HepG2 (cell line): Measurements from ENCODE around the gene GPR37L1. TPM values are rescaled to one million over a fixed set of nuclear protein-coding genes. Genes with fewer than 3 reads are reported as not detected.

ENCODE experiments used
- ATAC-seq: fragments of 200-7000 bp; cut with Tn5 transposase; 3 replicates; pipeline ENCODE4 v1.9.1; 2020; ENCODE audit warnings: mild to moderate bottlenecking, moderate library complexity
- BruUV-seq: library from RNA; stranded (reverse); fragments of 400-500 nt; replicated peaks from 2 replicates; lab custom pipeline; 2021; lab: Mats Ljungman, UMichigan
- CTCF ChIA-PET: fragments of 300-600 bp; formaldehyde crosslinking; extraction: SDS; loops from one replicate; lab custom pipeline; 2021; ENCODE audit warnings: low total read pairs, inconsistent platforms, low intra/inter-chr PET ratio; lab: Yijun Ruan, JAX
- POLR2A ChIA-PET: fragments of 350-600 bp; sonication (Branson Sonifier 250); formaldehyde crosslinking; loops from one replicate; lab custom pipeline; 2020; ENCODE audit warnings: antibody characterized with exemption, inconsistent platforms; lab: Yijun Ruan, JAX
- DNase-seq: peaks from one replicate; pipeline ENCODE4 v3.0.0-alpha.2; 2015; ENCODE audit warnings: low spot score
- FAIRE-seq: peaks from 3 replicates; lab custom pipeline; 2011; peaks lifted over from hg19 to GRCh38; lab: Jason Lieb, UNC
- H2AFZ ChIP-seq: one replicate; pipeline ENCODE4 v1.6.1; 2011; ENCODE audit warnings: low read length, inconsistent platforms
- H3K27ac ChIP-seq: fragments of 300-600 bp; 3 replicates; pipeline ENCODE4 v1.8.0; 2011; ENCODE audit warnings: mixed run types, mild to moderate bottlenecking, mixed read lengths, low read length, inconsistent platforms; ENCODE audit not compliant: insufficient read depth; ENCODE audit errors: extremely low read length
- H3K27me3 ChIP-seq, 2 experiments: fragments of 200-600 bp in 1 of 2; 2 replicates in 1 of 2; 3 replicates in 1 of 2; pipeline versions ENCODE4 v1.6.0 to v1.8.0; 2011; ENCODE audit warnings: low read length in 2 of 2, mild to moderate bottlenecking in 2 of 2, moderate library complexity in 2 of 2, inconsistent platforms in 1 of 2; ENCODE audit not compliant: insufficient read depth in 2 of 2, control insufficient read depth in 1 of 2
- H3K36me3 ChIP-seq, 2 experiments: fragments of 200-600 bp in 1 of 2; replicated peaks in 1 of 2; 2 replicates in 1 of 2; 3 replicates in 1 of 2; pipeline versions ENCODE4 v1.5.1 to v1.8.0; 2011; ENCODE audit warnings: low read length in 2 of 2, inconsistent platforms in 1 of 2; ENCODE audit not compliant: insufficient read depth in 2 of 2, control insufficient read depth in 1 of 2
- H3K4me1 ChIP-seq: 2 replicates; pipeline ENCODE4 v1.5.1; 2012; ENCODE audit warnings: low read length, inconsistent platforms; ENCODE audit not compliant: insufficient read depth
- H3K4me2 ChIP-seq: 2 replicates; pipeline ENCODE4 v1.6.0; 2011; ENCODE audit warnings: low read depth, low read length, inconsistent platforms
- H3K4me3 ChIP-seq, 3 experiments: fragments of 200-600 bp in 1 of 3; sonication (generic), shearing (Covaris generic) in 1 of 3; replicated peaks in 1 of 3; 2 replicates each; pipeline ENCODE4 v1.5.1; 2011 to 2016; ENCODE audit warnings: low read length in 3 of 3, inconsistent platforms in 2 of 3, low read depth in 2 of 3, mild to moderate bottlenecking in 2 of 3, control low read depth in 1 of 3, mixed read lengths in 1 of 3; ENCODE audit not compliant: insufficient read depth in 1 of 3
- H3K79me2 ChIP-seq: one replicate; pipeline ENCODE4 v1.6.1; 2011; ENCODE audit warnings: low read length, inconsistent platforms; ENCODE audit not compliant: insufficient read depth
- H3K9ac ChIP-seq: 2 replicates; pipeline ENCODE4 v1.6.0; 2011; ENCODE audit warnings: mild to moderate bottlenecking, low read depth, low read length, inconsistent platforms; ENCODE audit not compliant: insufficient read depth
- H3K9me3 ChIP-seq: 2 replicates; pipeline ENCODE4 v1.5.1; 2012; ENCODE audit warnings: mild to moderate bottlenecking, low read length
- H4K20me1 ChIP-seq: 2 replicates; pipeline ENCODE4 v1.6.0; 2011; ENCODE audit warnings: inconsistent platforms, mild to moderate bottlenecking, low read length, moderate library complexity; ENCODE audit not compliant: insufficient read depth
- ETV5 ChIP-seq: IDR thresholded peaks from 2 replicates; pipeline ENCODE4 v1.6.1; 2018; ENCODE audit warnings: missing biosample characterization, missing genetic modification reagents, inconsistent platforms, borderline replicate concordance
- HNRNPL ChIP-seq: fragments of 200-400 bp; formaldehyde crosslinking; IDR thresholded peaks from 2 replicates; pipeline ENCODE4 v1.6.1; 2017; ENCODE audit warnings: mild to moderate bottlenecking, low read depth, low read length
- KAT7 ChIP-seq: IDR thresholded peaks from 2 replicates; pipeline ENCODE4 v1.6.1; 2018; ENCODE audit warnings: borderline replicate concordance, missing compliant biosample characterization
- LCORL ChIP-seq, 2 experiments: fragments of 450-650 bp in 1 of 2; sonication (generic) in 1 of 2; formaldehyde crosslinking in 1 of 2; IDR thresholded peaks; 2 replicates each; pipeline versions ENCODE4 v1.5.0 to v1.6.1; 2017 to 2020; ENCODE audit warnings: antibody characterized with exemption in 1 of 2, missing genetic modification reagents in 1 of 2
- MTA1 ChIP-seq: sonication (generic); formaldehyde crosslinking; IDR thresholded peaks from 2 replicates; pipeline ENCODE4 v1.4.0; 2020; ENCODE audit warnings: missing genetic modification reagents, mild to moderate bottlenecking, borderline replicate concordance
- PLSCR1 ChIP-seq: sonication (generic); formaldehyde crosslinking; IDR thresholded peaks from 2 replicates; pipeline ENCODE4 v1.5.0; 2020; ENCODE audit warnings: missing genetic modification reagents, mild to moderate bottlenecking, borderline replicate concordance
- RBM39 ChIP-seq: fragments of 200-400 bp; formaldehyde crosslinking; IDR thresholded peaks from one replicate; pipeline ENCODE4 v1.6.1; 2018; ENCODE audit warnings: antibody characterized with exemption, mild to moderate bottlenecking, low read depth, low read length; ENCODE audit not compliant: poor library complexity, severe bottlenecking
- SSRP1 ChIP-seq: IDR thresholded peaks from 2 replicates; pipeline ENCODE4 v1.6.1; 2016; ENCODE audit warnings: control low read depth
- ZFP41 ChIP-seq: sonication (generic); formaldehyde crosslinking; IDR thresholded peaks from 2 replicates; pipeline ENCODE4 v1.4.0; 2020; ENCODE audit warnings: mild to moderate bottlenecking, missing genetic modification reagents, borderline replicate concordance
- ZHX1 ChIP-seq: sonication (generic); formaldehyde crosslinking; IDR thresholded peaks from 2 replicates; pipeline ENCODE4 v1.8.1; 2022; ENCODE audit warnings: low read depth, mild to moderate bottlenecking, missing genetic modification reagents
- ZNF567 ChIP-seq: sonication (generic); formaldehyde crosslinking; IDR thresholded peaks from 2 replicates; pipeline ENCODE4 v1.8.1; 2023; ENCODE audit warnings: mild to moderate bottlenecking, missing genetic modification reagents, borderline replicate concordance
- ZNF746 ChIP-seq: sonication (generic); formaldehyde crosslinking; IDR thresholded peaks from 2 replicates; pipeline ENCODE4 v1.8.0; 2022; ENCODE audit warnings: mild to moderate bottlenecking, missing genetic modification reagents
- WGBS: methylation state at CpG from one replicate; pipeline ENCODE4 v1.1.6; 2017; ENCODE audit warnings: low lambda C conversion rate; 5-methylcytosine and 5-hydroxymethylcytosine counted together
- in situ Hi-C: cut with HindIII; loops from 2 replicates; pipeline ENCODE4 v1.10.0; 2017; ENCODE audit warnings: low pct_unique_long_range_greater_than_20kb; ENCODE audit not compliant: extremely low pct_ligation_motif_present
- intact Hi-C: fragments of 100-400 bp; cut with micrococcal nuclease; formaldehyde crosslinking; loops from one replicate; pipeline ENCODE4 v1.10.0; 2022; ENCODE audit not compliant: unreplicated experiment
- polyA plus RNA-seq, 8 experiments: library from polyadenylated mRNA; depleted of rRNA in 3 of 8; stranded (reverse) in 7 of 8; unstranded in 1 of 8; fragments of >200 nt; fragmentation: Illumina TruSeq in 4 of 8; extraction: Trizol in 4 of 8; gene quantifications; 2 replicates each; pipeline versions ENCODE4 v1.2.1 to v1.2.3, GENCODE V29; 2011 to 2016; ENCODE audit warnings: low read depth in 4 of 8, missing spikeins in 1 of 8, mixed read lengths in 1 of 8; ENCODE audit not compliant: insufficient read depth in 1 of 8
- total RNA-seq, 5 experiments: library from RNA; depleted of rRNA; stranded (reverse); fragments of >200 nt; fragmentation: Illumina TruSeq; extraction: Trizol; gene quantifications; 2 replicates each; pipeline ENCODE4 v1.2.3, GENCODE V29; 2016; ENCODE audit warnings: low read depth in 1 of 5

GPR37L1 gene
- total and polyA plus RNA-seq, 2 of the 13 experiments (the other 11 are each of a cell fraction or from before 2014, with no cell fraction given) = 0.13 TPM; not detected in 1

- Histone ChIP-seq H3K9me3 (no peaks in the 10 kb centered on the region), H3K4me2 (no peak within 1 kb of the TSS), H3K36me3 (no peaks in the 10 kb centered on the region), H3K4me1 (peaks cover 26% of the 10 kb centered on the region), H3K27me3 (peaks cover 10 to 65% of the 10 kb centered on the region in 2 experiments; a peak in 4 of 5 replicates), H3K27ac (no peak within 1 kb of the TSS), H3K79me2 (no peaks in the 10 kb centered on the region), H3K9ac (no peak within 1 kb of the TSS), H2AFZ (no peak within 1 kb of the TSS), H4K20me1 (no peaks in the 10 kb centered on the region), H3K4me3 (no peak within 1 kb of the TSS)
- 44% methylated on average over 12 of the region's 17 CpGs for WGBS
- BruUV-seq = no TSS peak
- DNase-seq (no peak), FAIRE-seq (no peak), ATAC-seq (no peak)
- CTCF ChIA-PET = no interaction called here
- in situ Hi-C loops (no loop called here), intact Hi-C loops (no loop called here)
- POLR2A ChIA-PET = no interaction called here
- TF ChIP-seq RBM39 (peak; percentile 22), MTA1 (CRISPR knock-in tag) (no peak), HNRNPL (0 out of 2 replicates have a peak, but pooled peaks have one; percentile 15)
- TF ChIP-seq, all 625 proteins: peak for 2
Observed at GRCh38 chr1:202160377-202160940, 37.7 kb downstream of the GPR37L1 start, which contains the start of gene PTPN7. Gene PTPN7 (minus strand): TSS chr1:202160602. CDS start chr1:202159402, 1,200 bp downstream.

GRCh38 chr1:202161151-202162046, 38.7 kb downstream of the GPR37L1 start:
- H2AFZ ChIP-seq = no peak overlapping the region
- no peak overlapping the region for H3K4me3 ChIP-seq
- H3K9ac ChIP-seq = no peak overlapping the region
- ATAC-seq (peak; percentile 7; the same call in 2 of the 3 replicates), DNase-seq (no peak), FAIRE-seq (no peak)
- H3K4me2 ChIP-seq = no peak overlapping the region
- in situ Hi-C loops = no loop called here
- no TSS peak for BruUV-seq
- 27% methylated on average over 17 of the region's 22 CpGs for WGBS
- no peaks in the 10 kb centered on the region for H3K79me2 ChIP-seq
- ChIA-PET POLR2A (no interaction called here), CTCF (no interaction called here)
- no peaks in the 10 kb centered on the region for H3K9me3 ChIP-seq
- H3K36me3 ChIP-seq = no peaks in the 10 kb centered on the region
- peaks cover 25% of the 10 kb centered on the region for H3K4me1 ChIP-seq
- no peak overlapping the region for H3K27ac ChIP-seq
- H3K27me3 ChIP-seq = peaks cover 10 to 70% of the 10 kb centered on the region in 2 experiments
- no peaks in the 10 kb centered on the region for H4K20me1 ChIP-seq
- intact Hi-C loops = no loop called here
- TF ChIP-seq ZNF746 (CRISPR knock-in tag) (no peak), ZHX1 (no peak), LCORL (IDR thresholded peaks at IDR 0.05) (no peak), LCORL (CRISPR knock-in tag; IDR thresholded peaks at IDR 0.05) (no peak), ETV5 (CRISPR knock-in tag) (no peak), ZFP41 (no peak), ZNF567 (CRISPR knock-in tag) (no peak), KAT7 (CRISPR knock-in tag) (no peak), SSRP1 (no peak), PLSCR1 (CRISPR knock-in tag) (no peak)
